ENCODE data around the gene NAA25. TPM values are rescaled to one million over a fixed set of nuclear protein-coding genes. Genes with fewer than 3 reads are reported as not detected.
A peak's percentile ranks its signal among the peaks of the same experiment; 100 is the strongest.

Gene NAA25
- total RNA-seq (2014; rRNA removed; shearing (Covaris generic)), result 18.7 and 19.3 TPM in 2 replicates

DNA sequence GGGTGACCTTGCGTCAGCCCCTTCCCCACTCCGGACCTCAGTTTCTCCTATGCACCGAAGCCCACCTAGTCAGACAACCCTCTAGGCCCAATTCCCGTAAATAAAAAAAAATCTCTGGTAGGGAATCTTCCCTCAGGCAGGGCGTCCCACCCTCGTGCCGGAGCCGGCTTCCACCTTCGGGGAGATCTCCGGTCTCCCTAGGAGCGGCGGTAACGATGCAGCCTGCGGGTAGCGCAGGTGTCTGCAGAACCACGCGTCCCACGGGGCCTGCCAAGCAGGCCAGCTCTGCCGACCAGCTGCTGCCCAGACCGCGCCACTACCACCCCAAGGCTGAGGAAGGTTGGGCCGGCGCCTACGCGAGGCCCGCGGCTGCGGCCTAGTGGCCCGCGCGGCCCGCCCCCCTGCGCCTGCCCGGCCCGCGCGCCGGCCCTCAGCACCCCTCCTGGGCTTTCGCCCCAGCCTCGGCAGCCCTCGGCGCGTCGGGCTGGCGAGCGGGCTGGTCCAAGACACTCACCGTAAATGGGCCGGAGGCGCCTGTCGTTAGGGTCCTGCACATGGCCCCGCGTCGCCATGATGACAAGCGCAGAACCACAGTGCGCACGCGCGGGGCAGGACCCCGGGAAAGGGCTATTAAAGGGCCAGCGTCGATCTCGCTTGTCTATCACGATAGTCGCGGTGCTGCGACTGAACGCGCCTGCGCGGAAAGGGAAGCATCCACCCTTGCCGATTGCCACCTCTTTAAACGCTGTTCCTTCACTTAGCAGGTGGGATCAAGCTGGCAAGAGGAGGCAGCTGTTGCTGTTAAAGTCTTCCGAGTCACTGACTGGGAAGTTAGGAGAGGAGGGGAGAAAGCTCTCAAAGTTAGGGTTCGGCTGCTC lies at the start of gene NAA25:
Gene NAA25 (minus strand): TSS at position 582 of the 878 bp plus-strand sequence. CDS start 10 bp downstream, at position 572.
- peak; percentile 81 to 84 for DNase-seq (ENCODE audit: low read depth in 1 of 2, low spot score in 2 of 2)
- peak within 1 kb of the TSS; percentile 69 for H3K27ac ChIP-seq
- peak within 1 kb of the TSS; percentile 87 for H3K4me3 ChIP-seq
- peaks cover 45% of the 10 kb centered on the region for H3K4me1 ChIP-seq (replicated peaks)
- no peaks in the 10 kb centered on the region for H3K27me3 ChIP-seq (replicated peaks)
- H3K36me3 ChIP-seq, result peaks cover 30% of the 10 kb centered on the region
- H3K9me3 ChIP-seq (replicated peaks), result no peaks in the 10 kb centered on the region

DNA sequence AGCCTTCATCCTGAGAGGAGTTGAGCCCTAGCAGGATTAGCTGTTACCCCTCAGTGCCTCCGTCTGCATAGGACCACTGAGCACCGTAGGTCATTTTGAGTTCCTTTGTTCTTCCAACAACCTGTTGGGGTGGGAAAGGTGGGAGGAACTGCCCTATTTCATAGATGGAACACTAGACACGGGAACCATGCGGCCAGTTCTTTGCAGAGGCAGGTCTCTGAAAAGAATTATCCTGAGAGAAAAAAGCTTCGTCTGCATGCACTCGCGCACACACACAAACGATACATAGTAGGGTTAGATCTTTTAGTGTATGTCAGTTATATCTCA lies 45.3 kb upstream of the NAA25 start:
- no peak overlapping the region for H3K4me3 ChIP-seq
- H3K27ac ChIP-seq, result no peak overlapping the region
- H3K36me3 ChIP-seq, result peaks cover 68% of the 10 kb centered on the region
- H3K9me3 ChIP-seq (replicated peaks), result no peaks in the 10 kb centered on the region
- no peaks in the 10 kb centered on the region for H3K27me3 ChIP-seq (replicated peaks)
- DNase-seq (ENCODE audit: low read depth in 1 of 2, low spot score in 2 of 2), result no peak
- H3K4me1 ChIP-seq (replicated peaks), result peaks cover 14% of the 10 kb centered on the region

DNA sequence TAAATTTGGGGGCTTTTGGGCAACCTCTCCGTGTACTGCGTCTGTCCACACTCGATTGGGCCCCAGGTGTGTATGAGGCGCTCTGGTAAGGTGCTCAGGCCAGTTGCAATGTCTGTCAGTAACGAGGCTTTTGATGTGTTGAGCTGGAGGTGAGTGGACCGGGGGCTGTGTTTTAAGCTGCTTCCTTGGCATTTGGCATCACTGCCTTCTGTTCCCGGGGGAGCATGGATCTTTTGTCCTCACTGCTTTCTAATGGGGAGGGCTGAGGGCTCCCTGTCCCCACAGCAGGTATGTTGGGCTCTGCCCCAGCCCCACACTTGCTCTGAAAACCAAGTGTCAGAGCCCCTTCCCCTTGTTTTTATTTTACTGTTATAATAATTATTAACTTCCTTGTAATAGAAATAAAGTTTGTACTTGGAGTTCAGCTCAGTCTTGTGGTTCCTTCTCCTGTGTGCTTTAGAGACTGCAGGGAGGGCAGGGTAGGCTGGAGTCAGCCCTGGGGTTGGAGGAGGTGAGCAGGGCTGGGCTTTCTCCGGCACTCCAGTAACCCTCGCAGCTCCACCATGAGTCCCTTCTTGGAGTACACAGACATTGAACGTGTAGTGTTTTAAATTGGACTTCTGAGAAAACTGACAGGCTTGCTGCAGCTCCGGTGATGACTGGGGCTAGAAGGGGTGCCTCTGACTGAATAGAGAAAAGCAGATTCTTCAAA lies 44.8 kb upstream of the NAA25 start:
- H3K36me3 ChIP-seq, result peaks cover 68% of the 10 kb centered on the region
- no peak overlapping the region for H3K27ac ChIP-seq
- no peak for DNase-seq (ENCODE audit: low read depth in 1 of 2, low spot score in 2 of 2)
- H3K4me3 ChIP-seq, result no peak overlapping the region
- no peaks in the 10 kb centered on the region for H3K9me3 ChIP-seq (replicated peaks)
- H3K4me1 ChIP-seq (replicated peaks), result peaks cover 17% of the 10 kb centered on the region
- H3K27me3 ChIP-seq (replicated peaks), result no peaks in the 10 kb centered on the region

DNA sequence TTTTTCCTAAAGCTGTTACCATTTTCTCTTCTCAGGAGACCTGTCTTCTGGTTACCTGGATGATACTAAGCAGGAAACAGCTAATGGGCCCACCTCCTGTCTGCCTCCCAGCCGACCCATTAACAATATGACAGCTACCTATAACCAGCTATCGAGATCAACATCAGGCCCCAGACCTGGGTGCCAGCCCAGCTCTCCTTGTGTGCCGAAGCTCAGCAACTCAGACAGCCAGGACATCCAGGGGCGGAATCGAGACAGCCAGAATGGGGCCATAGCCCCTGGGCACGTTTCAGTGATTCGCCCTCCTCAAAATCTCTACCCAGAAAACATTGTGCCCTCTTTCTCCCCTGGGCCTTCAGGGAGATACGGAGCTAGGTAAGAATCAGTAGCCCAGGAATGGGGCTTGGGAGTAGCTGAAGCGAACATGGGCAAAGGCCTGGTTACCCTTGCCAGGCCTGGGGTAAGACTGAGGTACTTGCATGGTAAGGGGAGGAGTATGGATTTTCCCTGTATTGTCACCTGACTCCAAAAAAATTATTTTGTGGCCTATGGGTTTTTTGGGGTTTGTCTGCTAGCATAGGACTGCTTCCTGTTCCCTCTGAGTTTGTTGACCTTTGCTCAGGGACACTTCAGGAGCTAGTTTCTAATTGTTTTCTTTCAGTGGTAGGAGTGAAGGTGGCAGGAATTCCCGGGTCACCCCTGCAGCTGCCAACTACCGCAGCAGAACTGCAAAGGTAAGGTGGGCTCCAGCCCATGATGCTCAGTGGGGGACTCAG lies 43.4 kb upstream of the NAA25 start:
- H3K9me3 ChIP-seq (replicated peaks), result no peaks in the 10 kb centered on the region
- H3K4me3 ChIP-seq, result no peak overlapping the region
- H3K27me3 ChIP-seq (replicated peaks), result no peaks in the 10 kb centered on the region
- H3K4me1 ChIP-seq (replicated peaks), result peaks cover 25% of the 10 kb centered on the region
- no peak for DNase-seq (ENCODE audit: low read depth in 1 of 2, low spot score in 2 of 2)
- peaks cover 67% of the 10 kb centered on the region for H3K36me3 ChIP-seq
- no peak overlapping the region for H3K27ac ChIP-seq

DNA sequence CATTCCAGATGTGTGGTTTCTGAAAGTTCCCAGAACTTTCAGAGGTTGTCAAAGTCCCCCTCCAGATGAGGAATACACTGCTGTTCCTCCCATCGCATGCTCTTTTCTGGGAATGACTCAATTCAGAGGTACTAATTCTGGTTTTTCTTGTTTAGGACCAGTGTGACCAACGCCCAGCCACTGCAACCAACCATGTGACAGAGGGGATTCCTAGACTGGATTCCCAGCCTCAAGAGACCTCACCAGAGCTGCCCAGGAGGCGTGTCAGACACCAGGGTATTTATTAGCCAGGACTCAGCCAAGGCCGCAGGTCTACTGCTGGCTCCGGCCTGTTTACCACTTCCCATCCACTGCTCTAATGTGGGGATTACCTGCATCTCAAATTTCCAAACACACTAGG lies 41.0 kb upstream of the NAA25 start:
- Histone ChIP-seq H3K9me3 (replicated peaks) (no peaks in the 10 kb centered on the region), H3K36me3 (peaks cover 83% of the 10 kb centered on the region)
- DNase-seq (ENCODE audit: low read depth in 1 of 2, low spot score in 2 of 2), result peak in 1 of 2 experiments; percentile 25

DNA sequence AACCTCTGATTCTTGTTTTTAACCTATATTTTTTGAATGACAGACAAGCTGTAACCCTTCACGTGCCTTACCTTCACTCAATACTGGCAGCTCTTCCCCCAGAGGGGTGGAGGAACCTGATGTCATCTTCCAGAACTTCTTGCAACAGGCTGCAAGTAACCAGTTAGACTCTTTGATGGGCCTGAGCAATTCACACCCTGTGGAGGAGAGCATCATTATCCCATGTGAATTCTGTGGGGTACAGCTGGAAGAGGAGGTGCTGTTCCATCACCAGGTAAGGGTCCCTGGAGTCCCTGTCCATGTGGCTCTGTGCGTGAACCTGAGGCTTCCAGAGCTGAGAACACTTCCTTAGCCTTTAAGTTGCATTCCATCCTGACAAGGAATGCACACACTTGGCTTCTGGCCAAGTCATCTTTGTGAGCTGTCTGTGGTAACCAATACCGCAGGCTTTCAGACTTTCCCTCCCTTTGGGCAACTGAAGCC lies 39.5 kb upstream of the NAA25 start:
- peak; percentile 68 to 79 for DNase-seq (ENCODE audit: low read depth in 1 of 2, low spot score in 2 of 2)

More for the DNA sequence above, 41.0 kb upstream of the NAA25 start:
- Histone ChIP-seq H3K27me3 (replicated peaks) (no peaks in the 10 kb centered on the region), H3K4me1 (replicated peaks) (peaks cover 18% of the 10 kb centered on the region), H3K27ac (no peak overlapping the region), H3K4me3 (no peak overlapping the region)

DNA sequence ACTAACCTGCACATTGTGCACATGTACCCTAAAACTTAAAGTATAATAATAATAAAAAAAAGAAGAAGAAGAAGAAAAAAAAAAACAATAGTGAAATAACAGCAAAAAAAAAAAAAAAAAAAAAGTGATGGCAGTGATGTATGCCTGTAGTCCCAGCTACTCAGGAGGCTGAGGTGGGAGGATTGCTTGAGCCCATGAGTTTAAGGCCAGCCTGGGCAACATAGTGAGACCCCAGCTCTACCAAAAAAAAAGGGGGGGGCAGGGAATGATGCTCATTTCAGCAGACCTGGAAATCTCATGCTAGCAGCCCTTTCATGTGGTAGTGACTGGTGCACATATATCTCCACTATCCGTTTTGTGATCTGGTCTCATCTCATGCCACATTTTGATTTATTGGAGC lies 37.5 kb upstream of the NAA25 start:
- Histone ChIP-seq H3K27me3 (replicated peaks) (no peaks in the 10 kb centered on the region), H3K4me1 (replicated peaks) (peaks cover 11% of the 10 kb centered on the region), H3K9me3 (replicated peaks) (no peaks in the 10 kb centered on the region), H3K4me3 (no peak overlapping the region), H3K36me3 (peaks cover 83% of the 10 kb centered on the region), H3K27ac (no peak overlapping the region)
- peak in 1 of 2 experiments; percentile 2 for DNase-seq (ENCODE audit: low read depth in 1 of 2, low spot score in 2 of 2)

More for the DNA sequence above, 39.5 kb upstream of the NAA25 start:
- H3K36me3 ChIP-seq, result peaks cover 84% of the 10 kb centered on the region
- no peaks in the 10 kb centered on the region for H3K9me3 ChIP-seq (replicated peaks)
- peaks cover 11% of the 10 kb centered on the region for H3K4me1 ChIP-seq (replicated peaks)
- H3K27me3 ChIP-seq (replicated peaks), result no peaks in the 10 kb centered on the region
- H3K27ac ChIP-seq, result peak overlapping the region; percentile 79
- H3K4me3 ChIP-seq, result no peak overlapping the region

DNA sequence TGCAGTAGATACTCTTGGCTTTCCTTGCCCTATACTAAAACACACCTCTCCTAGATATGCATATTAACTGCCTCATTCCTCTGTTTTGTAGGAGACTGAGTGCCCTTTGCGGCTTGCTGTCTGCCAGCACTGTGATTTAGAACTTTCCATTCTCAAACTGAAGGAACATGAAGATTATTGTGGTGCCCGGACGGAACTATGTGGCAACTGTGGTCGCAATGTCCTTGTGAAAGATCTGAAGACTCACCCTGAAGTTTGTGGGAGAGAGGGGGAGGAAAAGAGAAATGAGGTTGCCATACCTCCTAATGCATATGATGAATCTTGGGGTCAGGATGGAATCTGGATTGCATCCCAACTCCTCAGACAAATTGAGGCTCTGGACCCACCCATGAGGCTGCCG lies 32.1 kb upstream of the NAA25 start:
- peaks cover 85% of the 10 kb centered on the region for H3K36me3 ChIP-seq
- no peaks in the 10 kb centered on the region for H3K4me1 ChIP-seq (replicated peaks)

DNA sequence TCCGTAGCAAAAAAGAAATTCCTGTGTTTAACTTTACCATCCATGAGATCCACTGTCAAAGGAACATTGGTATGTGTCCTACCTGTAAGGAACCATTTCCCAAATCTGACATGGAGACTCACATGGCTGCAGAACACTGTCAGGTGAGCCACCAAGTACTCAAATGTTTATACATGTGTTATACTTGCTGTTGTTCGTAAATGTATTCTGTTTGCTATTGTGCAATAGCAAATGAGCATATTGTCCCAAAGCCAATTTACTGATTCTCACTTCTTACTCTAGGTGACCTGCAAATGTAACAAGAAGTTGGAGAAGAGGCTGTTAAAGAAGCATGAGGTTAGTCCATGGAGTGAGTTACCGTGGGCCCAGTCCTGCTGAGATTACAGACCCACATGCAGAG lies 26.1 kb upstream of the NAA25 start:
- Histone ChIP-seq H3K27ac (no peak overlapping the region), H3K4me1 (replicated peaks) (peaks cover 17% of the 10 kb centered on the region), H3K36me3 (peaks cover 75% of the 10 kb centered on the region), H3K9me3 (replicated peaks) (no peaks in the 10 kb centered on the region), H3K27me3 (replicated peaks) (no peaks in the 10 kb centered on the region), H3K4me3 (no peak overlapping the region)
- no peak for DNase-seq (ENCODE audit: low read depth in 1 of 2, low spot score in 2 of 2)

More for the DNA sequence above, 32.1 kb upstream of the NAA25 start:
- H3K9me3 ChIP-seq (replicated peaks), result no peaks in the 10 kb centered on the region
- H3K4me3 ChIP-seq, result no peak overlapping the region
- DNase-seq (ENCODE audit: low read depth in 1 of 2, low spot score in 2 of 2), result no peak
- no peak overlapping the region for H3K27ac ChIP-seq
- H3K27me3 ChIP-seq (replicated peaks), result no peaks in the 10 kb centered on the region

DNA sequence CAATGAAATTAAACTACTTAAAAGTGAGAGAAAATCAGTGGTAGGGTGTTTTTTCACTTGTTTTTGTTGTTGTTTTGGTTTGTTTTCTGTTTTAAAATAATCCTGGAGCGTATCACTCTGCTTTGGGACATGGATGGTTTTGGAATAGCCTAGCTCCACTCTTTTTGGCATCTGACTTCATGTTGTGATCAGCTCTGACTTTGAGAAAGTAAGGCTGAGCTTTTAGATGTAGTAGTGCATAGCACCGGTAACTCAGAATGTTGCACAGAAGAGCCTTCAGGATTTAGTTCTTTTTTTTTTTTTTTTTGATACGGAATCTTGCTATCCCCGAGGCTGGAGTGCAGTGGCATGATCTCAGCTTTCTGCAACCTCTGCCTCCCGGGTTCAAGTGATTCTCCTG lies 24.8 kb upstream of the NAA25 start:
- H3K27ac ChIP-seq, result no peak overlapping the region
- H3K36me3 ChIP-seq, result peaks cover 66% of the 10 kb centered on the region
- H3K4me1 ChIP-seq (replicated peaks), result peaks cover 25% of the 10 kb centered on the region
- H3K9me3 ChIP-seq (replicated peaks), result no peaks in the 10 kb centered on the region
- no peaks in the 10 kb centered on the region for H3K27me3 ChIP-seq (replicated peaks)
- DNase-seq (ENCODE audit: low read depth in 1 of 2, low spot score in 2 of 2), result no peak
- H3K4me3 ChIP-seq, result no peak overlapping the region

DNA sequence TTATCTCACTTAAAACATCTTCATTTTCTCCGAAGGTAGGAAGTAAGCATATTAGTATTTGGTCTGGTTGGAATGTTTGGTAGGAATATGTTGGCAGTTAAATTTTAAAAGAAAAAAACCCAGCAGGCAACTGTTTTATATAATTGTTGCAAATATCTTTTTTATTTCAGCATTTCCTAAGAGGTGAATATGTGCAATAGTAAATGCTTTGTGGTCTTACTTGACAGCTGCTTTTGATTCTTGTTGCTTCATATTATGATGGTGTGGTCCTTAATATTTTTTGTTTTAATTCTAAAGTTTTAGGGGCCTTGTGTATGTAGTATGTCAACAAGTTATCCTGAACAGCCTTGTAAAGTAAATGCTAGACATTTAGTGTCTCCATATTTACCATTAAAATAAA lies 23.1 kb upstream of the NAA25 start:
- Histone ChIP-seq H3K4me3 (no peak overlapping the region), H3K27ac (no peak overlapping the region), H3K27me3 (replicated peaks) (no peaks in the 10 kb centered on the region), H3K4me1 (replicated peaks) (peaks cover 37% of the 10 kb centered on the region), H3K9me3 (replicated peaks) (no peaks in the 10 kb centered on the region), H3K36me3 (peaks cover 51% of the 10 kb centered on the region)
- DNase-seq (ENCODE audit: low read depth in 1 of 2, low spot score in 2 of 2), result no peak

DNA sequence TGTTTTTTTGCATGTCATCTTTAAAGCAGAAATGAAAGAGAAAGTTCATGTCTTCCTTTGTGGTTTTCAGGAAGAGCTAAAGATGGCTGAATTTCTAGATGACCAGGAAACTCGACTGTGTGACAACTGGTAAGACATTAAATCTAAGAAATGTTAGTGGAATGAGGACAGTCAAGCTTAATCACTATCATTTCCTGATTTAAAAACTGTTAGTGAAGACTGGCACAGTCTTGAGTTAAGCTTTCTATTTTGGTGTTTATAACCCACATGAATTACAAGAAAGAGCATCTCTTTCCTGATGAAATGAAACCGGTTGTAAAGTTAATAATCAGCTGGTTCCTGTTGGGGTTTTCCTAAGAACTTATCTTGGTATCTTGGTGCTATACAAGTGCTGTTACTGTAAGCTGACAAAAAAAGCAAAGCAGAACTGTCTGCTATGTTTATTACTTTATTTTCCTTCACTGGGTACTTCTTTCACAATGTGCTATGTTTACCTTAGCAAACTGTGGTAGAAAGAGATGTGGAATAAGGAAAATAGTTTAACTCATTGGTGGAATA lies 21.9 kb upstream of the NAA25 start:
- peaks cover 42% of the 10 kb centered on the region for H3K4me1 ChIP-seq (replicated peaks)
- DNase-seq (ENCODE audit: low read depth in 1 of 2, low spot score in 2 of 2), result peak in 1 of 2 experiments; percentile 58
- H3K36me3 ChIP-seq, result peaks cover 43% of the 10 kb centered on the region
- no peaks in the 10 kb centered on the region for H3K9me3 ChIP-seq (replicated peaks)
- peak overlapping the region; percentile 5 for H3K4me3 ChIP-seq
- H3K27me3 ChIP-seq (replicated peaks), result no peaks in the 10 kb centered on the region
- peak overlapping the region; percentile 66 for H3K27ac ChIP-seq

DNA sequence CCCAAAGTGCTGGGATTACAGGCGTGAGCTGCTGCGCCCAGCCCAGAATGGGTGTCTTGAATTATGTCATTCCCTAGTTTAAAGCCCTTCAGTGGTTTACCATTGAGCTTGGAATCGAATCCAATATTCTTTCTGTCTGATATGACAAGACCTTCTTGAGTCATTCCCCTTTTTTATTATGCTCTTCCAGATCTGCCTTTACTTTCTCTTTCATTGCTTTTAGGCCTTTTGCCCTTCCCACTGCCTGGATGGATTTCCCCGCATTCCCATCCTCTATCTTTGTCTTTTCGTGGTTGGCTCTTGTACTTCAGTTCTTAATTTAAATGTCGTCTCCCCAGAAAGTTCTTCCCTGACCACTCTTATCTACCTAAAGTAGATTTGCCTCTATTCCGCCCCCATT lies 18.3 kb upstream of the NAA25 start:
- Histone ChIP-seq H3K9me3 (replicated peaks) (no peaks in the 10 kb centered on the region), H3K27me3 (replicated peaks) (no peaks in the 10 kb centered on the region), H3K27ac (no peak overlapping the region), H3K4me3 (peak overlapping the region; percentile 75; the same call in 1 of the 2 replicates), H3K36me3 (peaks cover 15% of the 10 kb centered on the region), H3K4me1 (replicated peaks) (peaks cover 61% of the 10 kb centered on the region)
- DNase-seq (ENCODE audit: low read depth in 1 of 2, low spot score in 2 of 2), result no peak

Data from SJSA1 (cell line).